ENCODE results near the gene SCYGR4.

DNA sequence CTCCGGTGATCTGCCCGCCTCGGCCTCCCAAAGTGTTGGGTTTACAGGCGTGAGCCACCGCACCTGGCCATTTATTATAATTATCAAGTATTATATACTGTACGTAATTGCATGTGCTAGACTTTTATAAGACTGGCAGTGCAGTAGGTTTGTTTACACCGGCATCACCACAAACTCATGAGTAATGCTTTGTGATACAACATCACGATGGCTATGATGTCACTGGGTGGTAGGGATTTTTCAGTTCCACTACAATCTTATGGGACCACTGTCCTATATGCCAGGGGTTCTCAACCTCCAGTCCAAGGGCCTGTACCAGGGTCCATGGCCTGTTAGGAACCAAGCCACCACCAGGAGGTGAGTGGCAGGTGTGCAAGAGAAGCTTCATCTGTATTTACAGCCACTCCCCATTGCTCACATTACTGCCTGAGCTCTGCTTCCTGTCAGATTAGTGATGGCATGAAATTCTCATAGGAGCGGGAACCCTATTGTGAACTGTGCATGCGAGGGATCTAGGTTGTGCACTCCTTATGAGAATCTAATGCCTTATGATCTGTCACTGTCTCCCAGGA is 9.4 kb downstream of the SCYGR4 start:
- TF ChIP-seq, protein P1, sequence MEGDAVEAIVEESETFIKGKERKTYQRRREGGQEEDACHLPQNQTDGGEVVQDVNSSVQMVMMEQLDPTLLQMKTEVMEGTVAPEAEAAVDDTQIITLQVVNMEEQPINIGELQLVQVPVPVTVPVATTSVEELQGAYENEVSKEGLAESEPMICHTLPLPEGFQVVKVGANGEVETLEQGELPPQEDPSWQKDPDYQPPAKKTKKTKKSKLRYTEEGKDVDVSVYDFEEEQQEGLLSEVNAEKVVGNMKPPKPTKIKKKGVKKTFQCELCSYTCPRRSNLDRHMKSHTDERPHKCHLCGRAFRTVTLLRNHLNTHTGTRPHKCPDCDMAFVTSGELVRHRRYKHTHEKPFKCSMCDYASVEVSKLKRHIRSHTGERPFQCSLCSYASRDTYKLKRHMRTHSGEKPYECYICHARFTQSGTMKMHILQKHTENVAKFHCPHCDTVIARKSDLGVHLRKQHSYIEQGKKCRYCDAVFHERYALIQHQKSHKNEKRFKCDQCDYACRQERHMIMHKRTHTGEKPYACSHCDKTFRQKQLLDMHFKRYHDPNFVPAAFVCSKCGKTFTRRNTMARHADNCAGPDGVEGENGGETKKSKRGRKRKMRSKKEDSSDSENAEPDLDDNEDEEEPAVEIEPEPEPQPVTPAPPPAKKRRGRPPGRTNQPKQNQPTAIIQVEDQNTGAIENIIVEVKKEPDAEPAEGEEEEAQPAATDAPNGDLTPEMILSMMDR (IDR thresholded peaks at IDR 0.05) = no peak
- no peak for TF ChIP-seq POLR2A (IDR thresholded peaks at IDR 0.05)

All from thyroid gland (tissue), 4 donors.